GM18498 (cell line): ENCODE data around the gene NCS1.

Source experiments
- ATAC-seq: cut with Tn5 transposase; IDR thresholded peaks from one replicate; pipeline ENCODE4 v1.9.1; 2021; ENCODE audit warnings: mild to moderate bottlenecking, moderate library complexity; ENCODE audit not compliant: unreplicated experiment

Gene NCS1

GRCh38 chr9:130211548-130212226, 39.5 kb downstream of the NCS1 start:
- ATAC-seq = no peak

GRCh38 chr9:130212543-130213297, 40.5 kb downstream of the NCS1 start:
- ATAC-seq = no peak

GRCh38 chr9:130213911-130214761, 41.9 kb downstream of the NCS1 start:
- no peak for ATAC-seq

GRCh38 chr9:130214776-130215340, 42.7 kb downstream of the NCS1 start:
- no peak for ATAC-seq

- no peak for ATAC-seq
Observed at GRCh38 chr9:130215341-130216119, 43.3 kb downstream of the NCS1 start.

- ATAC-seq = no peak
Observed at GRCh38 chr9:130217838-130218237, 45.6 kb downstream of the NCS1 start.

GRCh38 chr9:130219661-130220096, 47.5 kb downstream of the NCS1 start:
- no peak for ATAC-seq

GRCh38 chr9:130220352-130220751, 48.1 kb downstream of the NCS1 start:
- no peak for ATAC-seq

GRCh38 chr9:130222833-130223232, 50.6 kb downstream of the NCS1 start:
- no peak for ATAC-seq

- no peak for ATAC-seq
Observed at GRCh38 chr9:130225071-130225470, 52.9 kb downstream of the NCS1 start.

- no peak for ATAC-seq
Observed at GRCh38 chr9:130225586-130225985, 53.4 kb downstream of the NCS1 start.

- ATAC-seq = no peak
Observed at GRCh38 chr9:130226112-130226511, 53.9 kb downstream of the NCS1 start.

- no peak for ATAC-seq
Observed at GRCh38 chr9:130227833-130228232, 55.6 kb downstream of the NCS1 start.

- ATAC-seq = no peak
Observed at GRCh38 chr9:130229759-130230158, 57.6 kb downstream of the NCS1 start.

GRCh38 chr9:130230631-130231030, 58.4 kb downstream of the NCS1 start:
- ATAC-seq = no peak

- no peak for ATAC-seq
Observed at GRCh38 chr9:130232899-130233586, 60.8 kb downstream of the NCS1 start.

GRCh38 chr9:130233587-130233945, 61.4 kb downstream of the NCS1 start:
- ATAC-seq = no peak

GRCh38 chr9:130234340-130235260, 62.4 kb downstream of the NCS1 start:
- no peak for ATAC-seq
